Posterior cingulate gyrus (tissue), 11 donors: ENCODE results near the gene ZNF41.
"Not testable (repeated sequence)": the region's sequence is repeated elsewhere in the genome, so short reads cannot be mapped to it uniquely, and the experiment has no call there.

ENCODE experiments used
- DNase-seq, 10 donors: peaks; one replicate each; pipeline versions ENCODE4 v3.0.0 to v3.0.0-alpha.2; 2020 to 2021; ENCODE audit warnings: mixed read lengths in 3 of 10
- intact Hi-C: fragments of 100-400 bp; cut with DNase I; formaldehyde crosslinking; loops from one replicate; pipeline ENCODE4 v1.15.1; 2023

Gene ZNF41

GRCh38 chrX:47497271-47497888, 14.4 kb upstream of the ZNF41 start:
- no peak for DNase-seq
- intact Hi-C loops: loop anchor here (1.0 kb wide), 1 partner anchor 26 kb away; no protein-coding TSS in a partner anchor

- intact Hi-C loops: not testable (repeated sequence)
Observed at GRCh38 chrX:47492133-47492532, 9.1 kb upstream of the ZNF41 start.

GRCh38 chrX:47489507-47490275, 6.7 kb upstream of the ZNF41 start:
- intact Hi-C loops: no loop called here
- no peak for DNase-seq

More at GRCh38 chrX:47492133-47492532, 9.1 kb upstream of the ZNF41 start:
- DNase-seq: not testable (repeated sequence)

GRCh38 chrX:47484885-47485284, 1.9 kb upstream of the ZNF41 start:
- intact Hi-C loops: no loop called here
- DNase-seq: no peak

DNA sequence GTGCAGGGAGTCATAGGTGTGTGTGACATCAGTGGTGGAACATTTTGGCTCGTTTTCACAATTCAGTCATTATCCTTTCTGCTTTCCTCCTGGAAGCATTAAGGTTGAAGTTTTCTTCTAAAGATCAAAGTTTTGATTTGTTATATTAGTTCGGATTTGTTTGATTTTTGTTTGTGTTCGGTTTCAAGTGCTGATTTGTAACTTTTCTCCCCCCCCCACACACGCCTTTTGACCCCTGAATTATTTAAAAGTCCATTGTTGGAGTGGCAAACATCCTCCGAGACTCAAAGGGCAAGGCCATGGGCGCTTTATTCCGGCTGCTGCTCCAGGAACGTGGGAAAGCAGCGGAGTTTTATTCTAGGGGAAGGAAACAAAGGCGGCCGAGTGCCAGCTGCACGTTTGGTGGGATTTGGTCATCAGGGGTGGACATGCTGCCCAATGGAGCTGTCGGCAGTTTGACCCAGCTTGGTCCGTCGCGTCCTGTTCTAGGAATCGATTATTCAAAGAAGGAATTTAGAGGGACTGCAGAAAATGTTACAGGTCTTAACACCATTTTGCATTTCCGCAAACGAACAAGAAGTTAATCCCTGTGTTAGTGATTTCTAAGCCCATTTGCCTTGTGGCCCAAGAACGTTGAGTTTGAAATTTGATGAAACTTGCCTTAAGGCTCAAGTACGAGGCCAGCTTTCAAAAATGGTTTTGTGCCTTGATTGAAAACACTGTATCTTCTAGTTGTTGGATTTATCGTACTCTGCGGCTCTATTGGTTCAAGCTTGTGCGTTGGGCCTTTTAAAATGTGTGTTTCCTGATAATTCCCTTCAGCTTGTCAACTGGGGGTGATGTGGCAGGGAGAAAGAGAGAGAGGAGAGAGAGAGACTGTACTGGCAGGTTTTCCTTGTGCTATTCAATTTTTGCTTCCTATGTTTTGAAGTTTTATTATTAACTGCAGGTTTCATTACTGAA, 565 bp upstream of the ZNF41 start:
- intact Hi-C loops: no loop called here
- DNase-seq: peak in 1 of 10 donors; percentile 13

DNA sequence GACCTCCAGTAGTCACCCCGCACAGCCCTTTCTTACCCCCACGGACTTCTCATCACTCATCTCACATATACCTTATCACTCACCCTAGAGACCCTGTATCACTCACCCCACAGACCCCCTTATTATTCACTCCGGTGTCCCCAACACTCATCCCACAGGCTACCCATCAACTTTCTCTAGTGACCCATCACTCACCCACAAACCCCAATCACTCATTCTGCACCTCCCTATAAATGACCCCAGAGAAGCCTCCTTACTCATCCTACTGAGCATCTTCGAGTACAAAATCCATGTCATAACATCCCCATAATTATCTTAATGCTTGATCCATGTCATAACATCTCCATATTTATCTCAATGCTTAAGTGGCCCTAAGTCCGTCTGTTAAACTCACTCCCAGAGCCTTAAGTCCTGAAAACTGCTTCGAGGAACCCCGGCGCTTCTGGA, 934 bp downstream of the ZNF41 start:
- no peak for DNase-seq
- intact Hi-C loops: no loop called here

GRCh38 chrX:47481160-47481559, 1.9 kb downstream of the ZNF41 start:
- DNase-seq: no peak
- intact Hi-C loops: no loop called here

- intact Hi-C loops: no loop called here
Observed at GRCh38 chrX:47480576-47480975, 2.4 kb downstream of the ZNF41 start.

GRCh38 chrX:47475476-47475875, 7.5 kb downstream of the ZNF41 start:
- intact Hi-C loops: no loop called here
- DNase-seq: no peak

More at GRCh38 chrX:47480576-47480975, 2.4 kb downstream of the ZNF41 start:
- DNase-seq: no peak

- intact Hi-C loops: no loop called here
- DNase-seq: no peak
Observed at GRCh38 chrX:47467106-47467505, 15.9 kb downstream of the ZNF41 start.

DNA sequence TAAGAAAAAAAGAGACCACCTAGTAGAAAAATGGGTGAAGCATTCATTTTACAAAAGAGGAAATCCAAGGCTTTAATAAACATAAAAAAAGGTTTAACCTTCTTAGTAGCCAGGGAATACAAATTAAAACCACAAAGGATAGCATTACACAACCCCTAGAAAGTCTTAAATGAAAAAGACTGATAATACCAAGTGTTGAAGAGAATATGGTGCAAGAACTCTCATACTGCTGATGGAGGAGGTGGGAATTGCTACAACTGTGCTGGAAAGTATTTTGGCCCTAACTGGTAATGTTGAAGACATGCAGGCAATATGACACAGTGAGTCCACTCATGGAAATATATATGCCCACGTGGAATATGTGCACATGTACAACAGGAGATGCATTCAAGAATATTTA, 22.5 kb downstream of the ZNF41 start:
- intact Hi-C loops: no loop called here
- DNase-seq: no peak

- intact Hi-C loops: no loop called here
- DNase-seq: no peak
Observed at GRCh38 chrX:47458528-47458927, 24.5 kb downstream of the ZNF41 start.

DNA sequence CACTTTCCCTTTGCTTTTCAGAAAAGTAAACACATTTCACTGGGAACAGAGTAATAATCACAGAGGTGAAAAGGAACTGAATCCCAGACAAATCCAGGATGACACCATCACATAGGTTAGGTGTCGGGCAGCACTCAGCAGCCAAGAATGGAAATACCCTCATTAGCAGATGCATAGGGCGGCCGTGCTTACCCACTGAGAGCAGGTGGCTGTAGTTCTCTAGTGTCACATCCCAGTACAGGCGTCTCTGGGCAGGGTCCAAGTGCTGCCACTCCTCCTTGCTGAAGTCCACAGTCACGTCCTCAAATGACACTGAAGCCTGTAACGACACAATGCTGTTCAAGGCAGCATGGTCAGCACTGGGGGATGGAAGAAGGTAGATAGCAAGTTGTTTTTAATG, 26.9 kb downstream of the ZNF41 start:
- intact Hi-C loops: no loop called here
- no peak for DNase-seq

- DNase-seq: peak in 2 of 10 donors; percentile 8 to 83
- intact Hi-C loops: no loop called here
Observed at GRCh38 chrX:47452112-47452511, 30.9 kb downstream of the ZNF41 start.

DNA sequence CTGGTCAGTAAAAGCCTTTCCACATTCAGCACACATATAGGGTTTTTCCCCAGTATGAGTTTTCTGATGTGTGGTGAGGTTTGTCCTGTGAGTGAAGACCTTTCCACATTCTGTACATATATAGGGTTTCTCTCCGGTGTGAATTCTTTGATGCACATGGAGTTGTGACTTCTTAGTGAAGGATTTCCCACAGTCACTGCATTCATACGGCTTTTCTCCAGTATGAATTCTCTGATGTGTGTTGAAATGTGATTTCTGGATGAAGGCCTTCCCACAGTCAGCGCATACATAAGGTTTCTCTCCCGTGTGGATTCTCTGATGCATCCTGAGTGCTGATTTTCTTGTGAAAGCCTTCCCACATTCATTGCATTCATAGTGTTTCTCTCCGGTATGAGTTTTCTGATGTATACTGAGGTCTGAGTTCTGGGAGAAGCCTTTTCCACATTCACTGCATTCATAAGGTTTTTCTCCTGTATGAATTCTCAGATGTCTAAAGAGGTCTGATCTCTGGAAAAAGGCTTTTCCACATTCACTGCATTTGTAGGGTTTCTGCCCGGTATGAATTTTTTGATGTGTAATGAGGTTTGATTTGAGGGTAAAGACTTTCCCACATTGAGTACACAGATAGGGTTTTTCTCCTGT, 34.7 kb downstream of the ZNF41 start:
- intact Hi-C loops: no loop called here
- DNase-seq: no peak

DNA sequence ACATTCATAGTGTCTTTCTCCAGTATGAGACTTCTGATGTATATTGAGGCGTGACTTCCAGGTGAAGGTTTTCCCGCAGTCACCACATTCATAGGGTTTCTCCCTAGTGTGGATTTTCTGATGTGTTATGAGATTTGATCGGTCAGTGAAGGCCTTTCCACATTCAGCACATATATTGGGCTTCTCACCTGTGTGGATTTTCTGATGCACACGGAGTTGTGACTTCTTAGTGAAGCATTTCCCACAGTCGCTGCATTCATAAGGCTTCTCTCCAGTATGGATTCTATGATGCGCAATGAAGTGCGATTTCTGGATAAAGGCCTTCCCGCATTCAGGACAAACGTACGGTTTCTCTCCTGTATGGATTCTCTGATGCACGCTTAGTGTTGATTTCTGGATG, 35.4 kb downstream of the ZNF41 start:
- DNase-seq: no peak
- intact Hi-C loops: no loop called here

GRCh38 chrX:47446971-47447370, 36.1 kb downstream of the ZNF41 start:
- DNase-seq: no peak
- intact Hi-C loops: no loop called here

GRCh38 chrX:47446431-47446830, 36.6 kb downstream of the ZNF41 start:
- DNase-seq: no peak
- intact Hi-C loops: no loop called here

DNA sequence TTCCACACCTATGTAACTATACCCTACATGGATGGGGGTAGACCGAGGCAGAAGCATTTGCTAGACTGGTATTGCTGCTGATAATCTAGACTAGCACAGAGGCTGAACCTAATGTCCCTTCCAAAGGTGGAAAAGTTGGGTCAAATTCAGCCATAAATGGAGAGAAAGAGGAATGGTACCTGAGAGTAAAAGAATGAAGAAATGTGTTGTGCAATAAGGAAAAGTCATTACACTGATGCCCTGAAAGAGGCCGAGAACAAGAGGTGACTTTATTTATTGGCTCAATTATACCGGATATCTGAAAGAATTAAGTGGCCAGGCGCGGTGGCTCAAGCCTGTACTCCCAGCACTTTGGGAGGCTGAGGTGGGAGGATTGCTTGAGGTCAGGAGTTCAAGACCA, 52.1 kb downstream of the ZNF41 start:
- intact Hi-C loops: no loop called here
- DNase-seq: no peak

DNA sequence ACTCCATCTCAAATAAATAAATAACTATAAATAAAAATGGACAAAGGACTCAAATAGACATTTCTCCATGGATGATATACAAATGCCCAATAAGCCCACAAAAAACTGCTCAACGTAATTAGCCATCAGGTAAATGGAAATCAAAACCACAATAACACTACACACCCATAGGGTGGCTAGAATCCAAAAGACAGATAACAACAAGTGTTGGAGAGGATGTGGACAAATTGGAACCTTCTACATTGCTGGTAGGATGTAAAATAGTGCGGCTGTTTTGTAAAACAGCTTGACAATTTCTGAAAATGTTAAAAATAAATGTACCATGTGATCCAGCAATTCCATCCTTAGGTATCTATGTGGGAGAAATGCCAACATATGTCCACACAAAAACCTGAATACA, 60.6 kb downstream of the ZNF41 start:
- intact Hi-C loops: no loop called here
- no peak for DNase-seq
